ENCODE data around the gene CNPY1. TPM values are rescaled to one million over a fixed set of nuclear protein-coding genes. Genes with fewer than 3 reads are reported as not detected.

Gene CNPY1
- total RNA-seq, 4 donors from 2014 or later = not detected

- peak in 1 of 2 donors; percentile 48 for DNase-seq (ENCODE audit: low spot score in 2 of 2)
- H3K36me3 ChIP-seq = no peaks in the 10 kb centered on the region
- H3K4me3 ChIP-seq = no peak overlapping the region
- peaks cover 67% of the 10 kb centered on the region for H3K27me3 ChIP-seq
- no peak for TF ChIP-seq EP300 (IDR thresholded peaks at IDR 0.05)
- H3K27ac ChIP-seq = no peak overlapping the region
- H3K9me3 ChIP-seq = no peaks in the 10 kb centered on the region
- WGBS = 25% methylated on average over 13 of the region's 13 CpGs
- peaks cover 15% of the 10 kb centered on the region for H3K4me1 ChIP-seq
Observed at GRCh38 chr7:155483245-155483644, 63.1 kb downstream of the CNPY1 start.

GRCh38 chr7:155482511-155483183 lies 63.7 kb downstream of the CNPY1 start:
- 50% methylated on average over 17 of the region's 17 CpGs for WGBS
- H3K36me3 ChIP-seq = no peaks in the 10 kb centered on the region
- DNase-seq (ENCODE audit: low spot score in 2 of 2) = peak in 1 of 2 donors; percentile 59
- peaks cover 15% of the 10 kb centered on the region for H3K4me1 ChIP-seq
- no peak overlapping the region for H3K4me3 ChIP-seq
- no peak for TF ChIP-seq EP300 (IDR thresholded peaks at IDR 0.05)
- TF ChIP-seq POLR2A (IDR thresholded peaks at IDR 0.05) = no peak
- no peak for TF ChIP-seq CTCF (IDR thresholded peaks at IDR 0.05)
- TF ChIP-seq POLR2AphosphoS5 (IDR thresholded peaks at IDR 0.05) = no peak
- H3K9me3 ChIP-seq = no peaks in the 10 kb centered on the region
- H3K27ac ChIP-seq = no peak overlapping the region
- peaks cover 67% of the 10 kb centered on the region for H3K27me3 ChIP-seq

GRCh38 chr7:155481764-155482163 lies 64.6 kb downstream of the CNPY1 start:
- H3K27me3 ChIP-seq = peaks cover 66% of the 10 kb centered on the region
- TF ChIP-seq POLR2A (IDR thresholded peaks at IDR 0.05) (no peak), POLR2AphosphoS5 (IDR thresholded peaks at IDR 0.05) (no peak), CTCF (IDR thresholded peaks at IDR 0.05) (no peak), EP300 (IDR thresholded peaks at IDR 0.05) (no peak)
- no peak overlapping the region for H3K27ac ChIP-seq
- WGBS = 89% methylated on average over 11 of the region's 11 CpGs
- H3K36me3 ChIP-seq = no peaks in the 10 kb centered on the region
- no peak overlapping the region for H3K4me3 ChIP-seq
- H3K9me3 ChIP-seq = no peaks in the 10 kb centered on the region
- peak in 1 of 2 donors; percentile 9 for DNase-seq (ENCODE audit: low spot score in 2 of 2)
- H3K4me1 ChIP-seq = peaks cover 15% of the 10 kb centered on the region

GRCh38 chr7:155477476-155477875 lies 68.9 kb downstream of the CNPY1 start:
- peaks cover 81% of the 10 kb centered on the region for H3K27me3 ChIP-seq
- no peak for TF ChIP-seq POLR2A (IDR thresholded peaks at IDR 0.05)
- TF ChIP-seq POLR2AphosphoS5 (IDR thresholded peaks at IDR 0.05) = no peak
- TF ChIP-seq EP300 (IDR thresholded peaks at IDR 0.05) = no peak
- no peak for TF ChIP-seq CTCF (IDR thresholded peaks at IDR 0.05)
- WGBS = 80% methylated on average over 4 of the region's 4 CpGs
- no peak overlapping the region for H3K4me3 ChIP-seq
- peak in 1 of 2 donors; percentile 7 for DNase-seq (ENCODE audit: low spot score in 2 of 2)
- no peak overlapping the region for H3K27ac ChIP-seq
- peaks cover 5% of the 10 kb centered on the region for H3K4me1 ChIP-seq
- H3K36me3 ChIP-seq = no peaks in the 10 kb centered on the region
- H3K9me3 ChIP-seq = no peaks in the 10 kb centered on the region

- H3K9me3 ChIP-seq = no peaks in the 10 kb centered on the region
- peaks cover 38% of the 10 kb centered on the region for H3K4me1 ChIP-seq
- 25% methylated on average over 11 of the region's 11 CpGs for WGBS
- no peak overlapping the region for H3K4me3 ChIP-seq
- H3K27ac ChIP-seq = no peak overlapping the region
- TF ChIP-seq CTCF (IDR thresholded peaks at IDR 0.05) (no peak), EP300 (IDR thresholded peaks at IDR 0.05) (no peak), POLR2A (IDR thresholded peaks at IDR 0.05) (no peak), POLR2AphosphoS5 (IDR thresholded peaks at IDR 0.05) (no peak)
- DNase-seq (ENCODE audit: low spot score in 2 of 2) = no peak
- no peaks in the 10 kb centered on the region for H3K36me3 ChIP-seq
- peaks cover 99% of the 10 kb centered on the region for H3K27me3 ChIP-seq
Observed at GRCh38 chr7:155471718-155472117, 74.6 kb downstream of the CNPY1 start.

All from suprapubic skin (tissue), 4 donors.